Muscle layer of duodenum (tissue), 2 donors: ENCODE measurements around the gene CHST2.
"Not testable (repeated sequence)": the region's sequence is repeated elsewhere in the genome, so short reads cannot be mapped to it uniquely, and the experiment has no call there.

Source experiments
- H3K27ac ChIP-seq: one replicate; pipeline ENCODE4 v1.7.0; 2013; ENCODE audit warnings: mild to moderate bottlenecking, low read length
- H3K27me3 ChIP-seq: one replicate; pipeline ENCODE4 v1.7.0; 2013; ENCODE audit warnings: low read depth, mild to moderate bottlenecking, control low read depth, low read length
- H3K36me3 ChIP-seq, 2 donors: one replicate each; pipeline ENCODE4 v1.7.0; 2013; ENCODE audit warnings: low read length in 2 of 2, control low read depth in 1 of 2, mild to moderate bottlenecking in 1 of 2; ENCODE audit not compliant: insufficient read depth in 2 of 2, control insufficient read depth in 1 of 2
- H3K4me1 ChIP-seq, 2 donors: one replicate each; pipeline ENCODE4 v1.7.0; 2013; ENCODE audit warnings: low read length in 2 of 2, mild to moderate bottlenecking in 2 of 2, control low read depth in 1 of 2, moderate library complexity in 1 of 2; ENCODE audit not compliant: insufficient read depth in 2 of 2, control insufficient read depth in 1 of 2
- H3K4me3 ChIP-seq, 2 donors: one replicate each; pipeline ENCODE4 v1.7.0; 2013; ENCODE audit warnings: low read length in 2 of 2, low read depth in 1 of 2, mild to moderate bottlenecking in 1 of 2
- H3K9me3 ChIP-seq, 2 donors: one replicate each; pipeline ENCODE4 v1.7.0; 2013; ENCODE audit warnings: low read length in 2 of 2, control low read depth in 1 of 2, mild to moderate bottlenecking in 1 of 2; ENCODE audit not compliant: control insufficient read depth in 1 of 2
- donor health status: healthy.

CHST2 gene, protein sequence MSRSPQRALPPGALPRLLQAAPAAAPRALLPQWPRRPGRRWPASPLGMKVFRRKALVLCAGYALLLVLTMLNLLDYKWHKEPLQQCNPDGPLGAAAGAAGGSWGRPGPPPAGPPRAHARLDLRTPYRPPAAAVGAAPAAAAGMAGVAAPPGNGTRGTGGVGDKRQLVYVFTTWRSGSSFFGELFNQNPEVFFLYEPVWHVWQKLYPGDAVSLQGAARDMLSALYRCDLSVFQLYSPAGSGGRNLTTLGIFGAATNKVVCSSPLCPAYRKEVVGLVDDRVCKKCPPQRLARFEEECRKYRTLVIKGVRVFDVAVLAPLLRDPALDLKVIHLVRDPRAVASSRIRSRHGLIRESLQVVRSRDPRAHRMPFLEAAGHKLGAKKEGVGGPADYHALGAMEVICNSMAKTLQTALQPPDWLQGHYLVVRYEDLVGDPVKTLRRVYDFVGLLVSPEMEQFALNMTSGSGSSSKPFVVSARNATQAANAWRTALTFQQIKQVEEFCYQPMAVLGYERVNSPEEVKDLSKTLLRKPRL

DNA sequence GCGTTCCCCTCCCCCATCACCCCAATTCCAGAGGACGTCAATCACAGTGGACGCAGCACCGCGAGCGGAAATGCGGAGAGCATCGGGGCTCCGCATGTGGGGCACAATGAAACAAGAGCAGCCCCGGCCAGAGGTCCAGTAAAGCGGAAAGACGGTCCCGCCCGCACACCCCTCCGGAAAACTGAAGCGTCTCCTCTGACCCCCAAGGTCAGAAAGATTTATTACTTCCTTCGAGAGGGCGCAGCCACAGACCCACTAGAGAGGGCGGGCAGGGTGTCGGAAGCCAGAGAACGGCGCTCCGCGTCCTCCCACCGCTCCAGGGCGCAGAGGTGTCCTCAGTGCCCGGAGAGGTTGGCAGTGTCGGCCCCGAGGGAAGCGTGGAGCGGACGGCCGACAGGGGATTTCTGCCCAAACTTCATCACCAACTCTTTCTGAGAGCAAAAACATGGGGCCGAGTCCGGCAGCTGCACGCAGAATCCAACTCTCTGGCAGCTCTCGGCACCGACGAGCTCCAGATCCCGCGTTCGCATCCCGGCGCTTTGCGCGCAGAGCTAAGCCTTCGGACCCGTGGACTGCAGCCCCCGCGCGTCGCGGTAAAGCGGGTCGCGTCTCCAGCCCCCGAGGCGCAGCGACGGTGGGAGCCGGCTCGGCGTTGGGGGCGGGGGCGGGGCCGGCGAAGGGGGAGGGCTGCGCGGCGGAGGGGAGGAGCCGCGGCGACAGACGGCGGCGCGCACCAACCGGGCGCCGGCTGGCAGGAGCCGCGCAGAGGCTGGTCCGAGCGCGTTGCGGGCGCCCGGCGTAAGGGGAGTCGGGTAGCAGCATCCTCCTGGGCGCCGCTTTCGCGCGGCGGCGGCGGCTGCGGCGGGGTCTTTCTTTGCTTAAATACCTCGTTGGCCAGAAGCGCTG, at the start of gene CHST2:
Gene CHST2, plus strand, starts transcription at position 763 of the 906 bp plus-strand sequence. CDS start 1,046 bp downstream, outside the sequence.
- Histone ChIP-seq H3K27me3 (no peaks in the 10 kb centered on the region), H3K9me3 (no peaks in the 10 kb centered on the region), H3K27ac (no peak within 1 kb of the TSS), H3K4me1 (peaks cover 0 to 22% of the 10 kb centered on the region in 2 donors), H3K36me3 (no peaks in the 10 kb centered on the region), H3K4me3 (peak within 1 kb of the TSS; percentile 72 to 93)

DNA sequence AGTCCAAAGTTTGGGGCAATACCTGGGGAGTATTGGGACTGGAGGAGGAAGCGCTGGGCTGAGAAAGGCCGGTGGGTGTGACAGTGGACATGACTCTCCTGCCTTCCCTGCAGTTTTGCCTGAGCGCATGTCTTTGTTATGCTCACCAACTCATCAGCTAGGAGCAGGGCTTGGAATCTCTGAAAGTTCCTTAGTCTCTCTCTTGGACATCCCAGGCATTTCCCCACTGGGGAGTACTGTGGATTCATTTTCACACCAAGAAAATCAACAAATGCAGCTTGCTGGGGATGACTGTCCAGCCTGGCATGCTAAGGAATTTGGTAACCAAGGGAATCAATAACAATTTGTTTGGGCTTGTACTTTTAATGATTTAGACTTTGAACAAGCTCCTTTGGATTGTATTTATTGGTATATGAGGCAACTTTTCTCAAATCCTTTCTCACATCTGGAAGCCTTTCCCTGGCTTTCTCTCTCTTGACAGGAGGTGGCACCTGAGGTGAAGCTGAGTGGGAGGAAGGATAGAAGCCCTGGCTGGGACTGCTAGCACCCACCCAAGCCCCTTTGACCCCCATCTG, 48.5 kb upstream of the CHST2 start:
- no peaks in the 10 kb centered on the region for H3K9me3 ChIP-seq
- H3K27me3 ChIP-seq, result no peaks in the 10 kb centered on the region
- H3K4me1 ChIP-seq, result no peaks in the 10 kb centered on the region
- H3K27ac ChIP-seq, result no peak overlapping the region
- no peak overlapping the region for H3K4me3 ChIP-seq
- no peaks in the 10 kb centered on the region for H3K36me3 ChIP-seq

DNA sequence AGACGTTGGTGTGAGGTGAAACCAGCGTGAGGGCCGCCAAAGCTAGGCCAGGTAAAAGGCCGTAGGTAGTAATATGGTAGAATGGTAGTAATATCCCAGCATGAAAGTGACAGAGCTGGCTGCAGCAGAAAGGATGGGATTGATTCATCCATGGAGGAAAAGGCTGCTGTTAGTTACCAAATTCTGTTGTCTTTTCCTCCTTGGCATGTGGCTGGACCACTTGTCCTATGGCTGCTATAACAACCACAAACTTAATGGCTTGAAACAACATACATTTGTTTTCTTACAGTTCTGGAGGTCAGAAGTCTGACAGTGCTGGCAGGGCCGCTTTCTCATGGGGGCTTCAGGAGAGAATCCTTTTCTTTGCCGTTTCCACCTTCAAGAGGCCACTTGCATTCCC, 47.8 kb upstream of the CHST2 start:
- no peaks in the 10 kb centered on the region for H3K4me1 ChIP-seq
- H3K27ac ChIP-seq, result no peak overlapping the region
- H3K27me3 ChIP-seq, result no peaks in the 10 kb centered on the region
- H3K36me3 ChIP-seq, result no peaks in the 10 kb centered on the region
- H3K4me3 ChIP-seq, result no peak overlapping the region
- no peaks in the 10 kb centered on the region for H3K9me3 ChIP-seq

DNA sequence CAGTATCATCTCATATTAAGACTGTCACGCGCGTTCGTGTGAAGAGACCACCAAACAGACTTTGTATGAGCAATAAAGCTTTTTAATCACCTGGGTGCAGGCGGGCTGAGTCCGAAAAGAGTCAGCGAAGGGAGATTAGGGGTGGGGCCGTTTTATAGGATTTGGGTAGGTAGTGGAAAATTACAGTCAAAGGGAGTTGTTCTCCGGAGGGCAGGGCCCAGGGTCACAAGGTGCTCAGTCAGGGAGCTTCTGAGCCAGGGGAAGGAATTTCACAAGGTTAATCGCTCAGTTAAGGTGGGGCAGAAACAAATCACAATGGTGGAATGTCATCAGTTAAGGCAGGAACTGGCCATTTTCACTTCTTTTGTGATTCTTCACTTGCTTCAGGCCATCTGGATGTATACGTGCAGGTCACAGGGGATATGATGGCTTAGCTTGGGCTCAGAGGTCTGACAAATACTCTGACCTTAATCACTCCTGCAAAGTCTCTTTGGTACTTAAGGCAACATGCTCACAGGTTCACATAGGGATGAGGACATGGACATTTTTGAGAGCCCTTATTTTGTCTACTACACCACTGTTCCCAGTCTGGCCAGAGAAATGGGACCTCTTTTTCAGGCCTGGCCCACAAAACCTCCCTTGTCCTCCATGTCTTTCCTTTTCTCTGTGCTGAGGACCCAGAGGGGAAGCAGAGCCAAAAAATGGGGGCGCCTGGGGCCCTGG, 47.1 kb upstream of the CHST2 start:
- not testable (repeated sequence) for H3K4me1 ChIP-seq, H3K27me3 ChIP-seq, H3K4me3 ChIP-seq, H3K27ac ChIP-seq, H3K9me3 ChIP-seq, H3K36me3 ChIP-seq

DNA sequence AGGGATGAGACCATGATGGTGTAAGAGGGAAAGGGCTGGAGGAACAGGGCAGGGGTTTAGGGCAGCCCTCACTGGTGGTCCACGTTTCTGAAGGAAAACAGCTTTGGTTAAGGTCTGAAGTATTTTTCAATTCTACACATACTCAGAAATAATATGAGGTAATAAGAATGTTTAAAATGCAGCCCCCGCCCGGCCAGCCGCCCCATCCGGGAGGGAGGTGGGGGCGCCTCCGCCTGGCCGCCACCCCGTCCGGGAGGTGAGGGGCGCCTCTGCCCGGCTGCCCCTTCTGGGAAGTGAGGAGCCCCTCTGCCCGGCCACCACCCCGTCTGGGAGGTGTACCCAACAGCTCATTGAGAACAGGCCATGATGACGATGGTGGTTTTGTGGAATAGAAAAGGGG, 46.0 kb upstream of the CHST2 start:
- not testable (repeated sequence) for H3K36me3 ChIP-seq, H3K27me3 ChIP-seq, H3K4me3 ChIP-seq, H3K9me3 ChIP-seq, H3K27ac ChIP-seq, H3K4me1 ChIP-seq

DNA sequence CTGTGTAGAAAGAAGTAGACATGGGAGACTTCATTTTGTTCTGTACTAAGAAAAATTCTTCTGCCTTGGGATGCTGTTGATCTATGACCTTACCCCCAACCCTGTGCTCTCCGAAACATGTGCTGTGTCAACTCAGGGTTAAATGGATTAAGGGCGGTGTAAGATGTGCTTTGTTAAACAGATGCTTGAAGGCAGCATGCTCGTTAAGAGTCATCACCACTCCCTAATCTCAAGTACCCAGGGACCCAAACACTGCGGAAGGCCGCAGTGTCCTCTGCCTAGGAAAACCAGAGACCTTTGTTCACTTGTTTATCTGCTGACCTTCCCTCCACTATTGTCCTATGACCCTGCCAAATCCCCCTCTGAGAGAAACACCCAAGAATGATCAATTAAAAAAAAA, 45.6 kb upstream of the CHST2 start:
- not testable (repeated sequence) for H3K4me3 ChIP-seq, H3K9me3 ChIP-seq, H3K4me1 ChIP-seq, H3K27ac ChIP-seq, H3K36me3 ChIP-seq, H3K27me3 ChIP-seq

DNA sequence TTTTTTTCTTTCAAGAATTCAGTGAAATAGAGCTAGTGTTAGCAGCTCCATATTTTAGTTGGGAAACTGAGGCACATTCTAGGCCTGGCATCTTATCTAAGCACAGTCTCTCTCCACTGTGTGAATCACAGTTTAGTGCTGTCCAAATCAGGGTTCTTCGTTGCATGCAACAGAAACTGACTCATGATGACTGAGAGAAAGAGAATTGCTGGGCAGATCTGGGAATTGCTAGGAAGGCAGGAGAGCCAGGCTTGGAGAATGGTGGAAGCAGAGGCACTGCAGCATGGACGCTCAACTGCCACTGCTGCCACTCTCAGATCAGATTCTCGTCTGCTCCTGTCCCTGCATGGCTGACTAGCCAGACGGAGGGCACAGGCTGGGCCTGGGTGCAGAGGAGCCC, 40.7 kb upstream of the CHST2 start:
- Histone ChIP-seq H3K36me3 (no peaks in the 10 kb centered on the region), H3K27ac (no peak overlapping the region), H3K9me3 (no peaks in the 10 kb centered on the region), H3K4me1 (no peaks in the 10 kb centered on the region), H3K27me3 (no peaks in the 10 kb centered on the region), H3K4me3 (no peak overlapping the region)

DNA sequence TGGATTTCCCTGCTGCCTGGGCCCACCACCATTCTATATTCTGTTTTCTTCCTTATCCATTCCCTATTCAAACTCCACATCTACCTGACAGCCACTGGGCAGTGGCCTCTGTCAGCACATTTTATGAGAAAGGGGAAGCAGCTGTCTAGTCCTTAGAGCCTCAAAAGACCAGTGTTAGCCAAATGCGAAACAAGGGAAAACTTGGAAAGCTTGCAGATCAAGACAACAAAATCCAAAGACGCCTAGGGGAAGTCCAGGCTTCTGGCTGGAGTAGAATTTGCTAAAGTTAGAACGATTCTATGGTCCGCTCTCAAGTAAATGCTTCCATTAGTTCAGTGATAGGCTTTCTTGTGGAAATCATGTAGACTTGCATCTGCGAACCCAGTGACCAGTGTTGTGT, 39.4 kb upstream of the CHST2 start:
- Histone ChIP-seq H3K27ac (no peak overlapping the region), H3K27me3 (no peaks in the 10 kb centered on the region), H3K4me3 (no peak overlapping the region), H3K36me3 (no peaks in the 10 kb centered on the region), H3K9me3 (no peaks in the 10 kb centered on the region), H3K4me1 (no peaks in the 10 kb centered on the region)

DNA sequence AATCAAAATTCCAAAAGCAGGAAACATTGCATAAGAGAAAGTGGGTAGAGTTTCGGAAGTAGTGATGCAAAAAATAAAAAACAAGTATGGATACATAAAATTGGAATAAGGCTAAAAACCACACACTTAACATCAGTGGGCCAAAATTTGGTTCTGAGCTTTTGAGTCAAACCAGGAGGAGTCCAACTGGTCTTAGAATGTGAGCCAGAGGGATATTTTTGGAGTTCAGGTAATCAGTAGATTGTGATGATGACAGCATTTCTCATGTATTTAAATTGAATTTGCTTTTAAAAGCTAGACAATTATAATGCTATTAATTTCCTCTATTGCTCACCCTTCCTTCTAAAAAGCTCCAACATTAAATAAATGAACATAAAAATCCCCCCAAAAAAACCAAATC, 38.2 kb upstream of the CHST2 start:
- Histone ChIP-seq H3K4me1 (no peaks in the 10 kb centered on the region), H3K27me3 (no peaks in the 10 kb centered on the region), H3K27ac (no peak overlapping the region)

DNA sequence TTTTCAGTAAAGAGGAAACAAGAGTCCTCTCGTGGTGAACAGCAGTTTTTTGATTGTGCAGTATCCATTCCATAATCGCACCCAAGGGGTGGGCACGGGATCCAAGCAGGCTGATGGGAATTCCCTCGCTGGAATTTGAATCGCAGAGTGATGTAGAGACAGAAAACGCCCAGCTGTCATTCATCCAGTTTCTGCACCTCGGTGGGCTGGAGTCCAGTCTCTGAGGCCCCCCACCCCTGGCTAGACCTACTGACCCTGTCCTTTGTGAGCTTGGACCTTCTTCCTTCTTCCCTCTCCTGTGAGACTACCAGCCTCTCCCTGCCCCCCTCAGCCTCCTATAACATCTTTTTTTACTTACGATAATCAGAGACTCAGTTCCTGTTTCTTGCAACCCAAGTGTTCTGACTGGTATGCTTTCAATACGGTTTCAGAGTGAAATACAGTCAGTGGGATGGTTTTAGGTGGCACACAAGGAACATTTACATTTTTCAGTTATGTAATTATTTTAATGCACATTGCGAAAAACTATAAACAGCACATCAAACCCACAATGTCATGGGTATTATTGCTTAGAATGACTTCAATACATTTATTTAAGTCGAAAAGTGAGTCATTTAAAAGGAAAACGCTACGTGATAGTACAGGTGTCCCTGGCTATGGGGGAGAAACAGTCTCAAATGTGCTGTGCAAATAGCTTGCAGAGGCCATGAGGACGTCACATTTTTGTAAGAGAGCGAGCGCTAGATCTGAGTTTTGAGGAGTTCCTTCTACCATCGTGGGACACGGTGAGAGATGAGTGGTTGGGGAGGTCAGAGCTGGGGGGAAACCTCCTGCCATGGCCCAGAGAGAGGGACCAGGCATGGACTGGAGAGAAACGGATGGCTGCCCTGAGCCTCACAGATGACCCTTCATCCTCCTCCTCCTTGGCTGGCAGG, 37.5 kb upstream of the CHST2 start:
- no peak overlapping the region for H3K27ac ChIP-seq
- no peak overlapping the region for H3K4me3 ChIP-seq
- H3K4me1 ChIP-seq, result no peaks in the 10 kb centered on the region
- no peaks in the 10 kb centered on the region for H3K9me3 ChIP-seq
- H3K27me3 ChIP-seq, result no peaks in the 10 kb centered on the region
- no peaks in the 10 kb centered on the region for H3K36me3 ChIP-seq

More for the DNA sequence above, 38.2 kb upstream of the CHST2 start:
- Histone ChIP-seq H3K9me3 (no peaks in the 10 kb centered on the region), H3K36me3 (no peaks in the 10 kb centered on the region), H3K4me3 (no peak overlapping the region)
